ENCODE measurements around the gene SCGB2A2. TPM values are rescaled to one million over a fixed set of nuclear protein-coding genes. Genes with fewer than 3 reads are reported as not detected.

Gene SCGB2A2
- total RNA-seq, 1 donor from 2014 or later: not detected

GRCh38 chr11:62267050-62267449, 2.9 kb upstream of the SCGB2A2 start:
- DNase-seq (ENCODE audit: extremely low spot score, unreplicated experiment): no peak
- Mint-ChIP-seq H3K9me3 (no peaks in the 10 kb centered on the region), H3K36me3 (no peaks in the 10 kb centered on the region), H3K27me3 (peaks cover 40% of the 10 kb centered on the region), H3K4me3 (no peak overlapping the region), H3K27ac (no peak overlapping the region), H3K4me1 (ENCODE audit: unreplicated experiment) (no peaks in the 10 kb centered on the region)
- no peak for TF ChIP-seq CTCF (conservative IDR thresholded peaks at IDR 0.05)

GRCh38 chr11:62267576-62267975, 2.4 kb upstream of the SCGB2A2 start:
- no peak for DNase-seq (ENCODE audit: extremely low spot score, unreplicated experiment)
- Mint-ChIP-seq H3K9me3 (no peaks in the 10 kb centered on the region), H3K4me1 (ENCODE audit: unreplicated experiment) (no peaks in the 10 kb centered on the region), H3K36me3 (no peaks in the 10 kb centered on the region), H3K4me3 (no peak overlapping the region), H3K27me3 (peaks cover 40% of the 10 kb centered on the region), H3K27ac (no peak overlapping the region)
- TF ChIP-seq CTCF (conservative IDR thresholded peaks at IDR 0.05): no peak

- no peak overlapping the region for H3K4me3 Mint-ChIP-seq
- no peaks in the 10 kb centered on the region for H3K4me1 Mint-ChIP-seq (ENCODE audit: unreplicated experiment)
- no peaks in the 10 kb centered on the region for H3K36me3 Mint-ChIP-seq
- H3K27ac Mint-ChIP-seq: no peak overlapping the region
- DNase-seq (ENCODE audit: extremely low spot score, unreplicated experiment): no peak
- peaks cover 16% of the 10 kb centered on the region for H3K27me3 Mint-ChIP-seq
- no peaks in the 10 kb centered on the region for H3K9me3 Mint-ChIP-seq
- no peak for TF ChIP-seq CTCF (conservative IDR thresholded peaks at IDR 0.05)
Observed at GRCh38 chr11:62273284-62273683, 3.3 kb downstream of the SCGB2A2 start.

GRCh38 chr11:62273789-62274275, 3.9 kb downstream of the SCGB2A2 start:
- no peaks in the 10 kb centered on the region for H3K4me1 Mint-ChIP-seq (ENCODE audit: unreplicated experiment)
- no peaks in the 10 kb centered on the region for H3K9me3 Mint-ChIP-seq
- no peak for DNase-seq (ENCODE audit: extremely low spot score, unreplicated experiment)
- no peaks in the 10 kb centered on the region for H3K36me3 Mint-ChIP-seq
- H3K27me3 Mint-ChIP-seq: peaks cover 12% of the 10 kb centered on the region
- H3K27ac Mint-ChIP-seq: no peak overlapping the region
- TF ChIP-seq CTCF (conservative IDR thresholded peaks at IDR 0.05): no peak
- H3K4me3 Mint-ChIP-seq: no peak overlapping the region

- TF ChIP-seq CTCF (conservative IDR thresholded peaks at IDR 0.05): no peak
- H3K27me3 Mint-ChIP-seq: no peaks in the 10 kb centered on the region
- no peak overlapping the region for H3K27ac Mint-ChIP-seq
- H3K4me3 Mint-ChIP-seq: no peak overlapping the region
- no peaks in the 10 kb centered on the region for H3K4me1 Mint-ChIP-seq (ENCODE audit: unreplicated experiment)
- no peaks in the 10 kb centered on the region for H3K36me3 Mint-ChIP-seq
- no peak for DNase-seq (ENCODE audit: extremely low spot score, unreplicated experiment)
- no peaks in the 10 kb centered on the region for H3K9me3 Mint-ChIP-seq
Observed at GRCh38 chr11:62280452-62280851, 10.5 kb downstream of the SCGB2A2 start.

GRCh38 chr11:62295504-62295903, 25.5 kb downstream of the SCGB2A2 start:
- Mint-ChIP-seq H3K27ac (no peak overlapping the region), H3K36me3 (no peaks in the 10 kb centered on the region), H3K9me3 (no peaks in the 10 kb centered on the region), H3K4me3 (no peak overlapping the region), H3K27me3 (peaks cover 31% of the 10 kb centered on the region), H3K4me1 (ENCODE audit: unreplicated experiment) (no peaks in the 10 kb centered on the region)
- DNase-seq (ENCODE audit: extremely low spot score, unreplicated experiment): no peak
- no peak for TF ChIP-seq CTCF (conservative IDR thresholded peaks at IDR 0.05)
